HG03342 (cell line): ENCODE data around the gene POU3F1.
A peak's percentile ranks its signal among the peaks of the same experiment; 100 is the strongest.

ENCODE experiments used
- ATAC-seq: cut with Tn5 transposase; IDR thresholded peaks from one replicate; pipeline ENCODE4 v1.9.1; 2021; ENCODE audit warnings: mild to moderate bottlenecking, moderate library complexity; ENCODE audit not compliant: unreplicated experiment

POU3F1 gene

GRCh38 chr1:38046333-38046883 is at the start of gene POU3F1:
POU3F1 (minus strand) TSS chr1:38046793; CDS start chr1:38046743, 50 bp downstream.
- ATAC-seq, result no peak

DNA sequence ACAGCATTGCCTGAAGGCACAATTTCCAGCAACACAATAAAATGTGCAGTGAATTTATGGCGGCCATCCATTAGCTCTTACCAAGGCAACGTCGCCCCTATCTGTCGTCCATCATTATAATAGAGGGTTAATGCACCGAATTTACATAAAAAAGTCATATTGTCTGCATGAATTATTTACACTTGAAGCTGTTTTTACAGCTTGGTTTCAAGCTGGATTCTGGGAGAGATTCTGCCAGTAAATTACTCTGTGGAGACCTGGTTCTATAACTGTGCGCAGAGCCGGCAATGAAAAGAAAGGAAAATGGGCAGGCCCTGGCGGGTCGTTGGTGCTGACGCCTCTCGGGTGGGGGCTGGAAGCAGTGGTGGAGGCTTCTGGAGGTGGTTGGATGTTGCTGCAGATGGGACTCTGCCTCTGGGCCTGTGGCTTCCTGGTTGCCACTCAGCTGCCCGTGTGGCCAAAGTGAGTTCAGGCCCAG is 48.9 kb upstream of the POU3F1 start:
- no peak for ATAC-seq

DNA sequence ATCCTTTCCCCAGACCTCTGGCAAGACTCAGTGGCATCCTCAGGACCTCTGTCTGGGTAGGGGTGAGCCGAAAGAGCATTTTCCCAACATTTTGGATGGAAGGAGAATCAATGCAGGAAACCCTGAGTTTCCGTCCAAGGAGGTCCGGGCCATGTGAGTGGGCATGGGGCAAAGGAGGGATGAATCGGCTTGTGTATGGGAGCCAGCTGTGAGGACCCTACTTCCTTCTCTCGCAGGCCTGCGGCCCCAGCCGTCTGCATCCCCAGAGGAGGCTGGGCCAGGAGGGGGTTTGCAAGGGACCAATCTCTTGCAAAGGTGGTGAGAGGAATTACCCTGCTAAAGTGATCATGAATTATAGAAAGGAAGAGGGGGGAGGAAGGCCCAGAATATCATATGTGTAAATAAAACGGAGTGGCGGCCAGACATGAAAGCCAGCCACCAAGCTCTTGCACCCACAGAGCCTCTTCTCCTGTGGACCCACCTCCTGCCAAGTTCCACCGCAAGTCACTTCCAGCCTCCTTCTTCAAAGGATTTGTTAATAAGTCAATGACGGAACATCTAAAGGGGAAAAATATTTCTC is 48.2 kb upstream of the POU3F1 start:
- ATAC-seq, result no peak

DNA sequence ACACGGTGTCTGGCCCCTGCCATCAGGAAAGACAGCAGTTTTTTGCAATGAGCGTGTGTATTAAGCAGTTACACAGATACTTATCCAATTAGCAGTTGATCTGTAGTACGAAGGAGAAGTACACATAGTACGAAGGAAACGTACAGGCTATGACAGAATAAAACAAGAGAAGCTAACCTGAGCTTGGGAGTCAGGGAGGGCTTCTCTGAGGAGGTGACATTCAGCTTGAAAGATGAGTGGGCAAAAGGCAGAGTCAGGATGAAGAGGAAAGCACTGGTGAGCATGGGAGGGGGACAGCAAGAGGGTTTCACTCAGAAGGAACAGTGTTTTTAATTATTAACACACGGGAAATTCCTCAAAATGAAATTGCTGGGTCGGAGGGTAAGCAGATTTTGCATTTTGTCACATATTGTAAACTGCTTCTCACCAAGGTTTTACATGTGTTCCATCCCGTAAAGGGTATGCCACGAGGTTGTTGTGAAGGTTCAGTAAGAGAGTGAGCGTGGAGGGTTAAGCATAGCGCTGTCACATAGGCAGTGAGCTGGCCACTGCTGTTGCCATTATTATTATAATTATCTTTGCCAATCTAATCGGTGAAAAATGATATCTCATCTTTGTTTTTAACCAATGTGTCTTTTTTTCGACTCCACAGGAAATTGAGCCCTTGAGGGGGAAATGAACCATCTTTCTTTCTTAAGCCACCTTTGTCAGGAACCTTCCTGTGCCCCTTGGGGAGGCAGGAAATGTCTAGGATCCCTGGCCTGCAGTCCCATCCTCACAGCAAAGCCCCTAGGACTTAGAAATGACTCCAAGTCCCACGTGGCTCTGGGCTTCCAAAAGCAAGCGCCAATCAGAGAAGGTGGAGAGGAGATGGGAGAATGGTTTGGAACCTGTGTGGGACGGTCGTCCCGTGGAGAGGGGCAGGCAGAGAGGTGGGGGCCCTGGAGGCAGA is 47.3 kb upstream of the POU3F1 start:
- peak; percentile 47 for ATAC-seq

DNA sequence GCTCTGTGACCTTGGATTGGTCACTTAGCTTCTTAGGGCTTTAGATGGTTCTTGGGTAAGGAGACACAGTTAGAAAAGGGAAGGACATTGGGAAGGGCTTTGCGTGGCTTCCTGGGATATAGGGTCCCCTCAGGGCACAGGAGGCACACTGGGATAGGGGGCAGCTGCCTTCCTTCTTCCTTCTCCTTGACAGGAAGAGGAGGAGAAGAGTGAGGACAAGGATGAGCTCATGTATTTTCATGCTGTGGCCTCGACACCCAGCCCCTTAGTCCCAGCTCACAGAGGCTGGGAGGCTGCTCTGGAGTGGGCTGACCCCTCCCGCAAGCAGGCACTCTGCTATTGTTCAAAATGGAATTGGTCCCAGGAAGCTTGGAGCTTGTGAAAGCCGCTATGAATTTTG is 45.7 kb upstream of the POU3F1 start:
- no peak for ATAC-seq

GRCh38 chr1:38090796-38091195 is 44.2 kb upstream of the POU3F1 start:
- ATAC-seq, result no peak

DNA sequence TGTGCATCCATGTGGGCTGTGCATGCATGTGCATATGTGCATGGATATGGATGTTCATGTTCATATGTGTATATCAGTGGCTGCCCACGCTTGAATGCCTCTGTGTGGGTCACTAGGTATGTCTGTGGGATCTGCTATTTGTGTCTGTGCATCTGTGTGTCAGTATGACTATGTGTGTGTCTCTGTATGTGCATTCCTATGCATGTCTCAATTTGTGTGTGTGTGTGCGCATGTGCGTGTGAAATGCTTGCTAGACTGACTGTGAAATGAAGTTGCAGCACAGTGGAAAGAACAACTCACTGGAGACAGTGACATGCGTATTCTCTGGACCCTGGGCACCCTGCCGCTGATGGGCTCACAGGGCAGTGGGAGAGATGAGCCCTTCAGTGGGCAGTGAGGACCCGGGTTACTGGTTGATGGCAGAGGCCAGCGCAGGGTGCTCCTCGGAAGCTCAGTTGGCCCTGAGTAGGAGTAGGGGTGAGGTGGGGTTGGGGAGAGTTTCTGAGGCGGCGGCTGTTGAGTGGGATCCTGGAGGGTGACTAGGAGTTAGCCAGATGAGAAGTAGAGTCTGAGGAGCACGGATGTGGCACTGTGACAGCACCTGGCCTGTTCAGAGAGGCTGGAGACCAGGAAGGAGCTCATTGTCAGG is 43.2 kb upstream of the POU3F1 start:
- ATAC-seq, result no peak

DNA sequence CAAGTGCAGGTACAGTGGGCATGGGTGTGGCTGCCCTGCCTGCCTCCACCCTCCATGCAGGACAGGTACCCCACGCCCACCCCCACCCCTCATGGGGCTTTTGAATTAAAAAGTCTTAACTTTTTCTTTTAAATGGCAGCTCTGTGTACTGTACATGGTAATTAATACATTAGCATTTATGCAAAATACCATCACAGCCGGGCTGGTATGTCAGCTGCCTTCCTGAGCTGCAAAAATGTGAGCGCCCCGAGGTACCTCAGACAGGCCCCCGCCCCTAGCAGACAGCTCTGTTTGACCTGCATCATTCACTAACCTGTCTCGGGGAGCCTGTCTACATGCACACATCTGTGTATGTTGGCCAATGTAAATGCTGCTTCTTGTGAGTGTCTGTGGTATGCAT is 42.2 kb upstream of the POU3F1 start:
- ATAC-seq, result no peak

- ATAC-seq, result no peak
These were observed 41.8 kb upstream of the POU3F1 start for GRCh38 chr1:38088366-38088765.

- no peak for ATAC-seq
These were observed 41.1 kb upstream of the POU3F1 start for GRCh38 chr1:38087676-38088075.

DNA sequence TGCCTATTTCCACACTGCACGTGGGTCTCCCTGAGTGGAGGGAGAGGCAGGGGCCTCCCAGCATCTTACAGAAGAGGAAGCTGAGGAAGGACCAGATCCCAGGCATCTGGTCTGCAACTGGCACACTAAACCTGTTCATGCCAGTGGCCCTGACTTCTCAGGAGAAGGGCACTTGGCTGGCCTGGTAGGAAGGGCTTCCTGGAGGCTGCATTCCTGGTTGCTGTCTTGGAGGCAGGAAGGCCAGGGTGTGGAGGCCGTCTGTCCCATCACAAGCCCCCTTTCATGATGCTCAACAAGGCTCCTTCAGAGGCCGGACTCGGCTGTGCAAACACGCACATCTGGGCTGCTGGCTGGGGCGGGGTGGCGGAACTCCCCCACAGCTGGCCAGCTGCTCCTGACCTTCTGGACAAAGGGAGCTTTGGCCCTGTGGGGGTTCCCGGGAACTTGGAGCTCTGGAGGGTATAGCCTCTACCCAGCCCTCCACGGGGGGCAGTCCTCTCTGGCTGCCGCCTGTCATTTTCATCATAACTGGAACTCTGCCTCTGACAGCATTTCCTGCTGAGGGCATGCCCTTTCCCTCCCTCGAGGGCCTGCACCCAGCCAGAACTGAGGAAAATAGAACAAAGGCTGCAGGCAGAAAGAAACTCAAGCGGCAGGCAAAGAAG is 39.2 kb upstream of the POU3F1 start:
- ATAC-seq, result no peak

- ATAC-seq, result no peak
These were observed 38.1 kb upstream of the POU3F1 start for GRCh38 chr1:38084700-38085099.

DNA sequence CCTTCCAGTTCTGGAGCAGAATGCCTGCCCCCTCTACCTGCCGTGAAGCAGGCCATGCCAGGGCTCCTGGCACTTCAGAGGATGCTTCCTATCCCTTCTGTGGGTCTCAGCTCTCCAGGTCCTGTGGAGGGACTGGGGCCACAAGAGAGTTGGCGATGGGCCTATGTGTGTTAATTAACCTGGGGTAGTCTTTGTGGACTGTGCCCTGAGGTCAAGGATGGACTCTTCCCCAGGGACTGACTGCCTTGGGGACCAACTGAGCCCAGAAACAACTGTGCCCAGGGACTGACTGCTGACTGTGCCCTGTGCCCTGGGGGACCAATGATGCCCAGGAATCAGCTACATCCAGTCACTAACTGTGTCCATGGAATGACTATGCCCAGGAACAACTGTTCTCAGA is 37.5 kb upstream of the POU3F1 start:
- ATAC-seq, result no peak

GRCh38 chr1:38083541-38083940 is 36.9 kb upstream of the POU3F1 start:
- no peak for ATAC-seq

GRCh38 chr1:38082769-38083263 is 36.2 kb upstream of the POU3F1 start:
- no peak for ATAC-seq

GRCh38 chr1:38079019-38079418 is 32.4 kb upstream of the POU3F1 start:
- ATAC-seq, result no peak

- no peak for ATAC-seq
These were observed 31.0 kb upstream of the POU3F1 start for GRCh38 chr1:38077523-38078147.

- ATAC-seq, result no peak
These were observed 29.9 kb upstream of the POU3F1 start for GRCh38 chr1:38076455-38076854.

DNA sequence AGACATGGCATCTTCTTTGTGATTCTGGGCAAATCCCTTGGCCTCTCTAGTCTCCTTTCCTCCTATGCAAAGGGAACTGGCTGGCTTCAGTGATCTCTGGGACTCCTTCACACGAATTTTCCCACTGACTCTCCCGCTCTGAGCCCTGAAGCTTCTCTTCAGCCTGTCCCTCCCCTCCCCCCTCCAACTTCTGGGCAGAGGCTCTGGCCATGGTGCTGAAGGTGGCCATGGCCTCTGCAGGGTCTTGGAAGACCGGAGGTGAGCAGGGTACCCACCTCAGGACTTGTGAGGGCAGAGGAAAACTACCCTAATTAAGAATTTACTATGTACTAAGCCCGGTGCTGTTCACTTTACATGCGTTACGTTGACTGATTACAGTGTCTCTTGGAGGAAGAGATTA is 29.4 kb upstream of the POU3F1 start:
- ATAC-seq, result no peak

- no peak for ATAC-seq
These were observed 28.6 kb upstream of the POU3F1 start for GRCh38 chr1:38075191-38075590.
